Endometrium (tissue), 2 donors: Measurements from ENCODE around the gene CCL2.

ENCODE experiments used
- FAIRE-seq: peaks from 2 replicates; lab custom pipeline; 2012; peaks lifted over from hg19 to GRCh38; lab: Jason Lieb, UNC
- donor health status: control.
- donor health status: control.

Gene CCL2

GRCh38 chr17:34241062-34241461, 14.0 kb upstream of the CCL2 start:
- no peak for FAIRE-seq

DNA sequence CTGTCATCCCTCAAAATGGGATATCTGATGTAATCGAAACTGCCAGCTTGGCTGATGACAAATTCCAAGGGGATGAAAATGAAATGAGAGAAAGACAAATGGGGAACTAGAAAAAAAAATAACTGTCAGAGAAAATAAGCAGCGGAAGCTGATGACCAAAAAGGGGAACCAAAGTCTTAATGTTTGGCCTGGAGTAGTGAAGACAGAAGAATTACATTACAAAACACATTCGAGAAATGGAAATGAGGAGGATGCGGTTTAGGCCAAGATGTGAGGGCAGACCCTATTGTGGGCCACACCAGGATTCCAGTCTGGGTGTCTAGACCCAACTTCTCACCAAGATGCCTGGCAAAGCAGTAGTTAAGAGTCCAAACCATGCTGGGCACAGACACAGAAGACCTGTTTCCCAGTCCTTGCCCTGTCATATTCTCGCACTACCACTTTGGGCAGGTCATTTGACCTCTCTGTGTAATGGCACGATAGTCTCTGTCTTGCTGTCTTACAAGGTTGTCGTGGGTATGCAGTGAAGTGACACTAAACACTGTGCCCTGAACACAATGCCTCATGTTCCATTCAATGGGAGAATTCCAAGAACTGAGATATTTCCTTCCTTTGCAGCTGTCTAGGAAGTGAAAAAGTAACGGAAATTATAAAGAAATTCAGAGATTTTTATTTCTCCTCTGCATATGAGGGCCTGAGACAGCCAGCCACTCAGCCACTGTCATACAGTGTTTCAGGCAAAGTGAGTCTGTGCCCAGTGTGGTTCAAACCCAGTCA, 12.3 kb upstream of the CCL2 start:
- no peak for FAIRE-seq

GRCh38 chr17:34243364-34244320, 11.4 kb upstream of the CCL2 start:
- FAIRE-seq = no peak

DNA sequence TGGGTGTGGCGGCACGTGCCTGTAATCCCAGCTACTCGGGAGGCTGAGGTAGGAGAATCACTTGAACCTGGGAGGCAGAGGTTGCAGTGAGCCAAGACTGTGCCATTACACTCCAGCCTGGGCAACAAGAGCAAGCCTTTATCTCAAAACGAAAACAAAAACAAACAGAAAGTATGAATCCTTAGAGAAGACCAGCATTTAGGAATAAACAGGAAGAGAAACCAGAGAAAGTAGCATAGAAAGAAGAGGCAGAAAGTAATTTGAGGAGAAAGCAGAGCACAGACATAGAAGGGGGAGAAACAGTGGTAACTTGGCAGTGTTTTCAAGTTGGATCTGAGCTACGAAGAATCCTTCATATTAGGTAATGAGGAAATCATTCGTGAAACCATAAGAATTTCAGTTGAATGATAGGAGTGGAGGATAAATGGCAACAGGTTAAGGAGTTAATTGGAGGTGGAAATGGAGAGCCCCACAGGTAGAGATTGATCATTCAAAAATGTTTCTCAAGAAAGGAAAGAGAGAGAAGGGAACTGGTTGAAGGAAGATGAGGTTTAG, 9.7 kb upstream of the CCL2 start:
- FAIRE-seq = no peak

GRCh38 chr17:34246446-34246845, 8.6 kb upstream of the CCL2 start:
- no peak for FAIRE-seq

DNA sequence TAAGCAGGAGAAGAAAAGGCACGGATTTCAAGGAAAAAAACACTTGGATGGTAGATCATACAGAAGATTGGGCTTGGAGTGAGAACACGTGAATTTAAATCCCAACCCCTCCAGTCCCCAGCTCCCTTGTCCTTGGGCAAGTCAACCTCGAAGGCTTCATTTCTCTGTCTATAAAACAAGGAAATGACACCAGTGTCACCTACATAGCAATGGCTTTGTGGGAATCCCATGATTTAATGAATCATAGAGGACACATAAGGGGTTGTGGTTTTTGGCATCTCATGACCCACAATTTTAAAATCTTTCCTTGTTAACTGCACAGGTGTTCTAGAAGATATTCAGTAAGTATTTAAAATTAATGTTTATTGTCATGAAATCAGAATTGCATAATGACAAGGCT, 8.2 kb upstream of the CCL2 start:
- FAIRE-seq = no peak

- FAIRE-seq = no peak
Observed at GRCh38 chr17:34248511-34249024, 6.5 kb upstream of the CCL2 start.

- FAIRE-seq = no peak
Observed at GRCh38 chr17:34249061-34249460, 6.0 kb upstream of the CCL2 start.

- no peak for FAIRE-seq
Observed at GRCh38 chr17:34249478-34249877, 5.6 kb upstream of the CCL2 start.

- no peak for FAIRE-seq
Observed at GRCh38 chr17:34251186-34251585, 3.9 kb upstream of the CCL2 start.

DNA sequence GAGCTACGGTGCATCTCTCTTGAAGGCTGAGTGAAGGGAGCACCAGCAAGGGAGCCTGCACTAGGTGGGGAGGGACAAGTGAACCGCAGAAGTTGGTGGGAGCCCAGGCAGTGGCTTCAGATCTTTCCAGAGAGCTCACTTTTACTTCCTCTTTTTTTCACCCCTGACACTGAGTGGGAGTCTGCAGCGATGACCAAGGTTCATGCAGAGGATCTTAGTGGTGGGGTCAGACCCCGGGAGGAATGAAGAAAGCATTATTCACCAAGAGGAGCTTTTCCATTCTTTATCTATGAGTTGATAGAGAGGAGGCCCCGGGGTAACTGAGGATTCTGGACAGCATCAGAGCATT, 3.0 kb upstream of the CCL2 start:
- no peak for FAIRE-seq

GRCh38 chr17:34252444-34253138, 2.5 kb upstream of the CCL2 start:
- peak; percentile 80 for FAIRE-seq

DNA sequence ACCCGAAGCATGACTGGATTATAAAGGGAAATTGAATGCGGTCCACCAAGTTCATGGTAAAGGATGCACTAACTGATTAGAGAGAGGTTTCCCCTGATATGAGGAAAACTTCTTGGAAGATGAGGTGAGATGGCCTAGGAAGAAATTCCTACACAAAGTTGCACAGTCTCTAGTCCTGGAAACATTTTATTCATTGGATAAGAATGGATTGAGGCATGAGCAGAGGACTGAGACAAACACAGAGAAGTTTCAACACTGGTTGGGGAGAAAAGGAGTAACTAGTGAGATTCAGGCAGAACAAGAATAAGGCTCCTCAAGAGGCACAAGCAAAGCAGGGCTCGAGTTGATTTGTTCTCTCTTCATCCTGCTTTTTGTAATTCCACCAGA, 2.0 kb upstream of the CCL2 start:
- FAIRE-seq = no peak

- no peak for FAIRE-seq
Observed at GRCh38 chr17:34254146-34254545, 939 bp upstream of the CCL2 start.

DNA sequence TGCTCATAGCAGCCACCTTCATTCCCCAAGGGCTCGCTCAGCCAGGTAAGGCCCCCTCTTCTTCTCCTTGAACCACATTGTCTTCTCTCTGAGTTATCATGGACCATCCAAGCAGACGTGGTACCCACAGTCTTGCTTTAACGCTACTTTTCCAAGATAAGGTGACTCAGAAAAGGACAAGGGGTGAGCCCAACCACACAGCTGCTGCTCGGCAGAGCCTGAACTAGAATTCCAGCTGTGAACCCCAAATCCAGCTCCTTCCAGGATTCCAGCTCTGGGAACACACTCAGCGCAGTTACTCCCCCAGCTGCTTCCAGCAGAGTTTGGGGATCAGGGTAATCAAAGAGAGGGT, 272 bp downstream of the CCL2 start:
- no peak for FAIRE-seq

DNA sequence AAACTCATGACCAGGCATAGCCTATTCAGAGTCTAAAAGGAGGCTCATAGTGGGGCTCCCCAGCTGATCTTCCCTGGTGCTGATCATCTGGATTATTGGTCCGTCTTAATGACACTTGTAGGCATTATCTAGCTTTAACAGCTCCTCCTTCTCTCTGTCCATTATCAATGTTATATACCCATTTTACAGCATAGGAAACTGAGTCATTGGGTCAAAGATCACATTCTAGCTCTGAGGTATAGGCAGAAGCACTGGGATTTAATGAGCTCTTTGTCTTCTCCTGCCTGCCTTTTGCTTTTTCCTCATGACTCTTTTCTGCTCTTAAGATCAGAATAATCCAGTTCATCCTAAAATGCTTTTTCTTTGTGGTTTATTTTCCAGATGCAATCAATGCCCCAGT, 756 bp downstream of the CCL2 start:
- no peak for FAIRE-seq

DNA sequence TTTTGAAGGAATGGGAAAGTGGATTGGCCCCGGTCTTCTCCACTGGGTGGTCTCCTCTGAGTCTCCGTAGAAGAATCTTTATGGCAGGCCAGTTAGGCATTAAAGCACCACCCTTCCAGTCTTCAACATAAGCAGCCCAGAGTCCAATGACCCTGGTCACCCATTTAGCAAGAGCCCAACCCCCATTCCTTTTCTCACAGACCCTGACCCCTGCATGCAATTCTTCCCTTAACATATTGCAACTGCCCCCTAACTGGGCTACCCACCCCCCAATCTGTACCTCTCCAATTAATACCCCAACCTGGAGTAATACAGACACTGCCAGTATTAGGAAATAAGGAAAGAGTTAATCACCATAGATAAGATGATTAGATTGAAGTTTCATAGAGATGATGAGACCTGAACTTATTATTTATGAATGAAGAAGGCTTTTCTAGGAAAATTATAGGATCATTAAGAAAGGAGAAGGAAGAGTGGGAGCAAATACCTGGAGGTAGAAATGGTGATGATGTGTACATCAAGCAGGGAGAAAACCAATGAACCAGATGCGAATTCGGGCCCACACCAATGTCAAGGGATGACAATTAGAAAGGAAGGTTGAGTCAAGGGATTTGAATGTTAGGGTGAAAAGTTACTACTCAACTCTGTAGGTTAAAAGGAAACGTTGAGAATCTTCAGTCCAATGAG, 2.4 kb downstream of the CCL2 start:
- FAIRE-seq = no peak

DNA sequence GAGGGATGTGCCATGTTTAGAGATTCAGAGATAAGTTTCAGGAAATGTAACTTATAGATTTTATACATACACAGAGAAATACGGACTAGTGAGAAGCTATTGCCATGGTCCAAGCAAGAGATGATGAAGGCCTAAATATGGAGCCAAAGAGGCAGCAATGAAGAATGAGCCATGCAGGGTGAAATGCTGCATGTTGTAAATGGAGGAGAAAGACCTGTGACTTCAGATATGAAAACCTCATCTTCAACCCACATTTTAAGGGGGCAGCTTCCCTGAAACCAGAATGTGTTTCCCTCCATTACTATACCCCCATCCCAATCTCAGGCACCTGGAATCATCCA, 2.9 kb downstream of the CCL2 start:
- FAIRE-seq = no peak

GRCh38 chr17:34259146-34259545, 4.1 kb downstream of the CCL2 start:
- FAIRE-seq = no peak

DNA sequence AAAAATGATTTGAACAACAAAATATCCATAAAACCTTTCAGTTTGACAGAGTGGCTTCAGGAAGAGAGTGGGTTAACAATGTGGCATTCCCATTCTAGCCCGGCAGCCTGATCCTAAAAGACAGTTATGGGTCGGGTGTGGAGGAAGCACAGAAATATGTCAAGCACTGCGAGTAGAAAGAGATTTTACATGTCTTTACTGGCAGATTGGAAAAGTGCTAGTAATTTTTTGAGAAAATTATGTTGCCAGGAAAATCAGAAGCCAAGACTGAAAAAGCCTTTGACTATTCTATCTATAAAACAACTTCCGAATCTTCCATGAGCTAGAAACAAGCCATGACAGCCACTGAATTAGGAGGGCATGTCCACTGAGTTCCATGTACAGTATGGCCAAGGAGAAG, 5.8 kb downstream of the CCL2 start:
- no peak for FAIRE-seq

DNA sequence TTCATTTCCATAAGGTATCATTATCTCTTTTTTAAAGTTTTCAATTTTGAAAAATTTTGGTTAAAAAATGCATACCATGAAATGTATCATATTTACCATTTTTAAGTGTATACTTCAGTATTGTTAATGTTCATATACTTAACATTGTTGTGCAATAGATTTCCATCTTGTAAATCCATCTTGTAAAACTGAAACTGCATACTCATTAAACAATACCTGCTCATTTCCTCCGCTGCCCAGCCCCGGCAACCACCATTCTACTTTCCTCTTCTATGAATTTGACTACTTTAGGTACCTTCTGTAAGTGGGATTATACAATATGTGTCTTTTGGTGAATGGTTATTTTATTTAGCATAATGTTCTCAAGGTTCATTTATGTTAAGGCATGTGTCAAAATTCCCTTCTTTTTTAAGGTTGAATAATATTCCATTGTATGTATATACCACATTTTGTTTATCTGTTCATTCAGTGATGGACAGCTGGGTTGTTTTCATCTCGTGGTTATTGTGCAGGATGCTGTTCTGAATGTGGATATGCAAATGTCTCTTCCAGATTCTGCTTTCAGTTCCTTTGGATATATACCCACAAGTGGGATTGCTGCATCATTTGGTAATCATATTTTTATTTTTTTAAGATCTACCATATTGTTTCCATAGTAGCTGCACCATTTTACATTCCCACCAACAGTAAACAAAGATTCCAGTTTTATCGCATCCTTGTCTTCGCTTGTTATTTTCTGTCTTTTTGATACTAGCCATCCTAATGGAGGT, 6.7 kb downstream of the CCL2 start:
- no peak for FAIRE-seq
